ENCODE results near the gene CREBBP.
A peak's percentile ranks its signal among the peaks of the same experiment; 100 is the strongest.

CREBBP gene

GRCh38 chr16:3792472-3793012 lies 88.0 kb downstream of the CREBBP start:
- DNase-seq, result no peak

GRCh38 chr16:3791701-3792100 lies 88.8 kb downstream of the CREBBP start:
- no peak for DNase-seq

GRCh38 chr16:3789375-3790099 lies 91.0 kb downstream of the CREBBP start:
- no peak for DNase-seq

- DNase-seq, result no peak
These were observed 91.7 kb downstream of the CREBBP start for GRCh38 chr16:3788711-3789374.

- no peak for DNase-seq
These were observed 92.4 kb downstream of the CREBBP start for GRCh38 chr16:3787924-3788661.

- no peak for DNase-seq
These were observed 95.1 kb downstream of the CREBBP start for GRCh38 chr16:3785413-3785812.

- no peak for DNase-seq
These were observed 97.0 kb downstream of the CREBBP start for GRCh38 chr16:3783516-3783915.

- DNase-seq, result no peak
These were observed 97.9 kb downstream of the CREBBP start for GRCh38 chr16:3782566-3782965.

GRCh38 chr16:3781421-3781820 lies 99.1 kb downstream of the CREBBP start:
- DNase-seq, result no peak

GRCh38 chr16:3780570-3780969 lies 99.9 kb downstream of the CREBBP start:
- DNase-seq, result peak; percentile 11

GRCh38 chr16:3776316-3776715 lies 104.2 kb downstream of the CREBBP start:
- no peak for DNase-seq

- no peak for DNase-seq
These were observed 105.7 kb downstream of the CREBBP start for GRCh38 chr16:3774819-3775218.

GRCh38 chr16:3774156-3774767 lies 106.3 kb downstream of the CREBBP start:
- DNase-seq, result no peak

GRCh38 chr16:3773663-3774062 lies 106.8 kb downstream of the CREBBP start:
- DNase-seq, result no peak

- DNase-seq, result no peak
These were observed 109.0 kb downstream of the CREBBP start for GRCh38 chr16:3771513-3771912.

GRCh38 chr16:3770530-3770929 lies 110.0 kb downstream of the CREBBP start:
- DNase-seq, result no peak

GRCh38 chr16:3769942-3770341 lies 110.6 kb downstream of the CREBBP start:
- no peak for DNase-seq

GRCh38 chr16:3769013-3769412 lies 111.5 kb downstream of the CREBBP start:
- DNase-seq, result no peak

- DNase-seq, result peak; percentile 46
These were observed 113.1 kb downstream of the CREBBP start for GRCh38 chr16:3767333-3767986.

GRCh38 chr16:3766177-3766576 lies 114.3 kb downstream of the CREBBP start:
- DNase-seq, result no peak

- DNase-seq, result no peak
These were observed 116.1 kb downstream of the CREBBP start for GRCh38 chr16:3764409-3764808.

GRCh38 chr16:3762107-3762750 lies 118.3 kb downstream of the CREBBP start:
- no peak for DNase-seq

All from inflammatory macrophage treated with lipopolysaccharide for 4 hours (primary cell).